K562 (cell line): ENCODE results near the gene TACR2. TPM values are rescaled to one million over a fixed set of nuclear protein-coding genes. Genes with fewer than 3 reads are reported as not detected.

Experiments used
- CBX5 ChIP-seq: IDR thresholded peaks from 2 replicates; pipeline ENCODE4 v1.6.1; 2014; ENCODE audit warnings: low read depth, borderline replicate concordance
- CSDE1 ChIP-seq, 2 experiments: fragments of 450-650 bp; IDR thresholded peaks; 2 replicates each; pipeline ENCODE4 v1.6.1; 2016; ENCODE audit warnings: mild to moderate bottlenecking in 1 of 2
- KLF10 ChIP-seq: fragments of 250-450 bp; sonication (Bioruptor Pico); IDR thresholded peaks from 2 replicates; pipeline ENCODE4 v1.6.1; 2021; ENCODE audit warnings: matching md5 sums
- NFATC3 ChIP-seq: fragments of 450-650 bp; IDR thresholded peaks from 2 replicates; pipeline ENCODE4 v1.6.1; 2017; ENCODE audit warnings: mild to moderate bottlenecking
- PCBP2 ChIP-seq: fragments of 200-400 bp; formaldehyde crosslinking; IDR thresholded peaks from 2 replicates; pipeline ENCODE4 v1.6.1; 2018; ENCODE audit warnings: low read length, low read depth, mild to moderate bottlenecking, moderate library complexity; ENCODE audit not compliant: poor library complexity, severe bottlenecking
- RBM22 ChIP-seq: fragments of 200-400 bp; formaldehyde crosslinking; IDR thresholded peaks from 2 replicates; pipeline ENCODE4 v1.6.1; 2018; ENCODE audit warnings: low read length, low read depth; ENCODE audit not compliant: poor library complexity, severe bottlenecking
- SMAD3 ChIP-seq: fragments of 450-650 bp; formaldehyde crosslinking; conservative IDR thresholded peaks from 2 replicates; pipeline ENCODE4 v1.4.0; 2020; ENCODE audit warnings: mild to moderate bottlenecking
- TCFL5 ChIP-seq: fragments of 250-450 bp; sonication (Bioruptor Pico); conservative IDR thresholded peaks from 2 replicates; pipeline ENCODE4 v1.6.1; 2021; ENCODE audit warnings: mild to moderate bottlenecking, moderate library complexity, matching md5 sums
- THAP7 ChIP-seq: fragments of 250-450 bp; sonication (Bioruptor Pico); IDR thresholded peaks from 2 replicates; pipeline ENCODE4 v1.5.0; 2021
- TOE1 ChIP-seq, 2 experiments: fragments of 450-650 bp in 1 of 2; sonication (generic) in 1 of 2; formaldehyde crosslinking in 1 of 2; IDR thresholded peaks; 2 replicates each; pipeline versions ENCODE4 v1.7.1 to v1.8.0; 2016 to 2022; ENCODE audit warnings: borderline replicate concordance in 2 of 2, mild to moderate bottlenecking in 2 of 2, antibody characterized with exemption in 1 of 2, inconsistent platforms in 1 of 2, low read depth in 1 of 2, missing genetic modification reagents in 1 of 2, moderate library complexity in 1 of 2
- ZBTB12 ChIP-seq: fragments of 250-450 bp; sonication (Bioruptor Pico); IDR thresholded peaks from 2 replicates; pipeline ENCODE4 v1.4.0; 2020
- ZBTB5 ChIP-seq: fragments of 450-650 bp; IDR thresholded peaks from 2 replicates; pipeline ENCODE4 v1.6.1; 2017; ENCODE audit warnings: antibody characterized with exemption
- ZNF347 ChIP-seq: fragments of 450-650 bp; formaldehyde crosslinking; IDR thresholded peaks from 2 replicates; pipeline ENCODE4 v1.4.0; 2020; ENCODE audit warnings: low read depth, mild to moderate bottlenecking, moderate library complexity
- ZNF511 ChIP-seq: sonication (generic); formaldehyde crosslinking; IDR thresholded peaks from 2 replicates; pipeline ENCODE4 v1.8.0; 2022; ENCODE audit warnings: mild to moderate bottlenecking, missing genetic modification reagents
- polyA plus RNA-seq, 8 experiments: library from polyadenylated mRNA; depleted of rRNA in 4 of 8; stranded (reverse) in 5 of 8; unstranded in 3 of 8; fragments of >200 nt; fragmentation: Nextera tagmentation in 2 of 8; fragmentation: Illumina TruSeq in 1 of 8; extraction: Ambion mirVana in 2 of 8; extraction: Trizol in 1 of 8; gene quantifications; 2 replicates each; pipeline versions ENCODE4 v1.2.1 to v1.2.3, GENCODE V29; 2011 to 2014; ENCODE audit warnings: inconsistent platforms in 1 of 8, missing spikeins in 1 of 8
- total RNA-seq, 7 experiments: library from RNA; depleted of rRNA in 6 of 7; stranded (reverse); fragments of >200 nt in 6 of 7; fragmentation: Illumina TruSeq in 2 of 7; extraction: Trizol in 2 of 7; gene quantifications; 2 replicates each; pipeline versions ENCODE4 v1.2.1 to v1.2.3, GENCODE V29; 2011 to 2021; ENCODE audit warnings: low replicate concordance in 1 of 7
- TF ChIP-seq, protein P1 (sequence below): sonication (generic); formaldehyde crosslinking; IDR thresholded peaks from 2 replicates; pipeline ENCODE4 v1.8.0; 2022; ENCODE audit warnings: mild to moderate bottlenecking, missing genetic modification reagents
- TF ChIP-seq, protein P2 (sequence below): conservative IDR thresholded peaks from 2 replicates; pipeline ENCODE4 v1.6.1; 2011; ENCODE audit warnings: low read depth, mild to moderate bottlenecking, low read length; ENCODE audit not compliant: control insufficient read depth
- TF ChIP-seq, protein P3 (sequence below), 2 experiments: fragments of 450-650 bp; IDR thresholded peaks; 2 replicates each; pipeline ENCODE4 v1.6.1; 2016
- TF ChIP-seq, protein P4 (sequence below): sonication (generic); formaldehyde crosslinking; IDR thresholded peaks from 2 replicates; pipeline ENCODE4 v1.8.0; 2023; ENCODE audit warnings: mild to moderate bottlenecking, missing genetic modification reagents

The TACR2 gene
- total and polyA plus RNA-seq, 9 of the 15 experiments (the other 6 are each of a cell fraction or from before 2014, with no cell fraction given): not detected

GRCh38 chr10:69410487-69410886 is 6.2 kb downstream of the TACR2 start (continued):
- TF ChIP-seq ZBTB5 (no peak), NFATC3 (no peak), TOE1 (IDR thresholded peaks at IDR 0.05; ENCODE audit: borderline replicate concordance) (no peak), TOE1 (CRISPR knock-in tag; IDR thresholded peaks at IDR 0.05; ENCODE audit: borderline replicate concordance, low read depth) (no peak), ZNF347 (no peak), ZNF511 (no peak), RBM22 (no peak), KLF10 (CRISPR knock-in tag) (no peak), TCFL5 (CRISPR knock-in tag) (peak; percentile 74; the same call in 1 of the 2 replicates), SMAD3 (CRISPR knock-in tag) (peak; percentile 88; the same call in 1 of the 2 replicates), CBX5 (no peak), ZBTB12 (peak; percentile 57; the same call in 1 of the 2 replicates), THAP7 (CRISPR knock-in tag) (no peak), CSDE1 (IDR thresholded peaks at IDR 0.05) (no peak), PCBP2 (no peak)
- TF ChIP-seq, protein P1, sequence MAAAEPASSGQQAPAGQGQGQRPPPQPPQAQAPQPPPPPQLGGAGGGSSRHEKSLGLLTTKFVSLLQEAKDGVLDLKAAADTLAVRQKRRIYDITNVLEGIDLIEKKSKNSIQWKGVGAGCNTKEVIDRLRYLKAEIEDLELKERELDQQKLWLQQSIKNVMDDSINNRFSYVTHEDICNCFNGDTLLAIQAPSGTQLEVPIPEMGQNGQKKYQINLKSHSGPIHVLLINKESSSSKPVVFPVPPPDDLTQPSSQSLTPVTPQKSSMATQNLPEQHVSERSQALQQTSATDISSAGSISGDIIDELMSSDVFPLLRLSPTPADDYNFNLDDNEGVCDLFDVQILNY (CRISPR knock-in tag): no peak
- TF ChIP-seq, protein P2, sequence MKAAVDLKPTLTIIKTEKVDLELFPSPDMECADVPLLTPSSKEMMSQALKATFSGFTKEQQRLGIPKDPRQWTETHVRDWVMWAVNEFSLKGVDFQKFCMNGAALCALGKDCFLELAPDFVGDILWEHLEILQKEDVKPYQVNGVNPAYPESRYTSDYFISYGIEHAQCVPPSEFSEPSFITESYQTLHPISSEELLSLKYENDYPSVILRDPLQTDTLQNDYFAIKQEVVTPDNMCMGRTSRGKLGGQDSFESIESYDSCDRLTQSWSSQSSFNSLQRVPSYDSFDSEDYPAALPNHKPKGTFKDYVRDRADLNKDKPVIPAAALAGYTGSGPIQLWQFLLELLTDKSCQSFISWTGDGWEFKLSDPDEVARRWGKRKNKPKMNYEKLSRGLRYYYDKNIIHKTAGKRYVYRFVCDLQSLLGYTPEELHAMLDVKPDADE: no peak
- TF ChIP-seq, protein P3, sequence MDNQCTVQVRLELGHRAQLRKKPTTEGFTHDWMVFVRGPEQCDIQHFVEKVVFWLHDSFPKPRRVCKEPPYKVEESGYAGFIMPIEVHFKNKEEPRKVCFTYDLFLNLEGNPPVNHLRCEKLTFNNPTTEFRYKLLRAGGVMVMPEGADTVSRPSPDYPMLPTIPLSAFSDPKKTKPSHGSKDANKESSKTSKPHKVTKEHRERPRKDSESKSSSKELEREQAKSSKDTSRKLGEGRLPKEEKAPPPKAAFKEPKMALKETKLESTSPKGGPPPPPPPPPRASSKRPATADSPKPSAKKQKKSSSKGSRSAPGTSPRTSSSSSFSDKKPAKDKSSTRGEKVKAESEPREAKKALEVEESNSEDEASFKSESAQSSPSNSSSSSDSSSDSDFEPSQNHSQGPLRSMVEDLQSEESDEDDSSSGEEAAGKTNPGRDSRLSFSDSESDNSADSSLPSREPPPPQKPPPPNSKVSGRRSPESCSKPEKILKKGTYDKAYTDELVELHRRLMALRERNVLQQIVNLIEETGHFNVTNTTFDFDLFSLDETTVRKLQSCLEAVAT (IDR thresholded peaks at IDR 0.05): no peak
- TF ChIP-seq, protein P4, sequence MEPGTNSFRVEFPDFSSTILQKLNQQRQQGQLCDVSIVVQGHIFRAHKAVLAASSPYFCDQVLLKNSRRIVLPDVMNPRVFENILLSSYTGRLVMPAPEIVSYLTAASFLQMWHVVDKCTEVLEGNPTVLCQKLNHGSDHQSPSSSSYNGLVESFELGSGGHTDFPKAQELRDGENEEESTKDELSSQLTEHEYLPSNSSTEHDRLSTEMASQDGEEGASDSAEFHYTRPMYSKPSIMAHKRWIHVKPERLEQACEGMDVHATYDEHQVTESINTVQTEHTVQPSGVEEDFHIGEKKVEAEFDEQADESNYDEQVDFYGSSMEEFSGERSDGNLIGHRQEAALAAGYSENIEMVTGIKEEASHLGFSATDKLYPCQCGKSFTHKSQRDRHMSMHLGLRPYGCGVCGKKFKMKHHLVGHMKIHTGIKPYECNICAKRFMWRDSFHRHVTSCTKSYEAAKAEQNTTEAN (CRISPR knock-in tag): no peak
